SU-DHL-6 (cell line): Measurements from ENCODE around the gene ARID3B.

Source experiments
- H2AFZ ChIP-seq: fragments of 200-600 bp; sonication (generic); 2 replicates; pipeline ENCODE4 v1.6.1; 2014; ENCODE audit warnings: low read depth, mild to moderate bottlenecking, moderate library complexity, mixed read lengths, antibody characterized with exemption, low read length; ENCODE audit not compliant: severe bottlenecking
- H3F3A ChIP-seq: fragments of 200-600 bp; shearing (Covaris generic); 2 replicates; pipeline ENCODE4 v1.6.0; 2016; ENCODE audit warnings: antibody characterized with exemption, mild to moderate bottlenecking; ENCODE audit not compliant: insufficient read depth
- H3K27ac ChIP-seq: fragments of 200-600 bp; sonication (generic); 2 replicates; pipeline ENCODE4 v1.5.1; 2016; ENCODE audit warnings: low read depth, mild to moderate bottlenecking, low read length, moderate library complexity, mixed read lengths
- H3K27me3 ChIP-seq: fragments of 200-600 bp; sonication (generic), shearing (Covaris generic); 2 replicates; pipeline ENCODE4 v1.6.0; 2014; ENCODE audit warnings: mild to moderate bottlenecking, low read length
- H3K36me3 ChIP-seq: fragments of 200-600 bp; sonication (generic); 2 replicates; pipeline ENCODE4 v1.6.1; 2014; ENCODE audit warnings: mild to moderate bottlenecking, low read length, mixed read lengths
- H3K4me2 ChIP-seq: fragments of 300-600, 200-600 bp; shearing (Covaris generic), sonication (generic); 2 replicates; pipeline ENCODE4 v1.6.0; 2014; ENCODE audit warnings: low read length, low read depth, mild to moderate bottlenecking; ENCODE audit not compliant: poor library complexity, severe bottlenecking
- H3K4me3 ChIP-seq: fragments of 200-600 bp; sonication (generic); 2 replicates; pipeline ENCODE4 v1.5.1; 2014; ENCODE audit warnings: antibody characterized with exemption, low read length, mild to moderate bottlenecking, mixed read lengths; ENCODE audit not compliant: insufficient read depth, poor library complexity, severe bottlenecking
- H3K79me2 ChIP-seq: fragments of 200-600 bp; sonication (generic); 2 replicates; pipeline ENCODE4 v1.6.1; 2014; ENCODE audit warnings: mild to moderate bottlenecking, low read length, moderate library complexity; ENCODE audit not compliant: insufficient read depth
- H3K9ac ChIP-seq: fragments of 200-600 bp; sonication (generic); 2 replicates; pipeline ENCODE4 v1.7.0; 2014; ENCODE audit warnings: mild to moderate bottlenecking, low read length
- H3K9me2 ChIP-seq: fragments of 200-600 bp; sonication (generic); replicated peaks from 2 replicates; pipeline ENCODE4 v1.6.1; 2014; ENCODE audit warnings: low read length; ENCODE audit not compliant: insufficient read depth
- H3K9me3 ChIP-seq: fragments of 200-600 bp; sonication (generic); 2 replicates; pipeline ENCODE4 v1.6.1; 2014; ENCODE audit warnings: low read length, mixed read lengths; ENCODE audit not compliant: insufficient read depth
- H4K20me1 ChIP-seq: fragments of 200-600 bp; sonication (generic); 2 replicates; pipeline ENCODE4 v1.6.1; 2014; ENCODE audit warnings: low read depth, mild to moderate bottlenecking, antibody characterized with exemption, low read length, moderate library complexity, mixed read lengths
- CTCF ChIP-seq: fragments of 200-600 bp; sonication (generic); IDR thresholded peaks from one replicate; pipeline ENCODE4 v1.5.1; 2017; ENCODE audit warnings: antibody characterized with exemption, mild to moderate bottlenecking, low read length, moderate library complexity; ENCODE audit not compliant: insufficient read depth, poor library complexity, severe bottlenecking
- EZH2phosphoT487 ChIP-seq: fragments of 200-600 bp; sonication (generic), shearing (Covaris generic); conservative IDR thresholded peaks from 2 replicates; pipeline ENCODE4 v1.6.1; 2018; ENCODE audit warnings: mild to moderate bottlenecking, antibody characterized with exemption, low read length, moderate library complexity, mixed read lengths

ARID3B gene

GRCh38 chr15:74613089-74613952, 72.3 kb downstream of the ARID3B start:
- H3K9me3 ChIP-seq, result no peaks in the 10 kb centered on the region
- peaks cover 27% of the 10 kb centered on the region for H3K79me2 ChIP-seq
- H3K27ac ChIP-seq, result no peak overlapping the region
- H3K27me3 ChIP-seq, result no peaks in the 10 kb centered on the region
- no peak overlapping the region for H2AFZ ChIP-seq
- TF ChIP-seq CTCF (no peak), EZH2phosphoT487 (no peak)
- H3K4me3 ChIP-seq, result no peak overlapping the region
- H3K9me2 ChIP-seq, result no peaks in the 10 kb centered on the region
- H3K4me2 ChIP-seq, result no peak overlapping the region
- no peaks in the 10 kb centered on the region for H3K36me3 ChIP-seq
- peaks cover 5% of the 10 kb centered on the region for H3F3A ChIP-seq
- H4K20me1 ChIP-seq, result peaks cover 15% of the 10 kb centered on the region; the same call in 1 of the 2 replicates
- no peak overlapping the region for H3K9ac ChIP-seq

DNA sequence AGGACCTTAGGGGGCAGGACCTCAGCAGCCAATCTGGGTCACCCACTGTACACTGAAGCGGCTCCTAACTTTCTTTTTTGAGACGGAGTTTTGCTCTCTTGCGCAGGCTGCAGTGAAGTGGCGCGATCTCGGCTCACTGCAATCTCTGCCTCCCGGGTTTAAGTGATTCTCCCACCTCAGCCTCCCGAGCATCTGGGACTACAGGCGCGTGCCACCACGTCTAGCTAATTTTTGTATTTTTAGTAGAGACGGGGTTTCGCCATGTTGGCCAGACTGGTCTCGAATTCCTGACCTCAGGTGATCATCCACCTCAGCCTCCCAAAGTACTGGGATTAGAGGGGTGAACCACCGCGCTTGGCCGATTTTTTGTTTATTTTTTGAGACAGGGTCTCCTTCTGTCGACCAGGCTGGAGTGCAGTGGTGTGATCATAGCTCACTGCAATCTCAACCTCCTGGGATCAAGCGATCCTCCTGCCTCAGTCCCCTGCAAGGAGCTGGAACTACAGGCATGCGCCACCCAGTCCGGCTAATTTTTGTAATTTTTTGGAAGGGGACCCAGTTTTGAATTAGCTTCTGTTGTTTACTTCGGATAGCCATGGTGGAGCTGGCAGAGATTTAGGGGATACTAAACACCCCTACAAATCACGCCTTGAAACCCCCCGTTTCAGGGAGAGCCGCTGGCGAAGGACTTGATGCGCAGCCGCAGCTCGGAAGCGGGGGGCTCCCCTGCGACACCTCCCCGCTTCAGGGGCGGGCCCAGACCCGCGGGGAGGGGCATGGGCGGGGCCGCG, 73.1 kb downstream of the ARID3B start:
- H2AFZ ChIP-seq, result peak overlapping the region; percentile 80
- TF ChIP-seq EZH2phosphoT487 (no peak), CTCF (no peak)
- H3K27ac ChIP-seq, result no peak overlapping the region
- H3K79me2 ChIP-seq, result peaks cover 34% of the 10 kb centered on the region
- peak overlapping the region; percentile 92 for H3K9ac ChIP-seq
- H3K9me3 ChIP-seq, result no peaks in the 10 kb centered on the region
- H3F3A ChIP-seq, result peaks cover 5% of the 10 kb centered on the region
- H3K27me3 ChIP-seq, result no peaks in the 10 kb centered on the region
- no peaks in the 10 kb centered on the region for H3K9me2 ChIP-seq
- peaks cover 15% of the 10 kb centered on the region; the same call in 1 of the 2 replicates for H4K20me1 ChIP-seq
- H3K36me3 ChIP-seq, result no peaks in the 10 kb centered on the region
- peak overlapping the region; percentile 96 for H3K4me2 ChIP-seq
- H3K4me3 ChIP-seq, result peak overlapping the region; percentile 84

DNA sequence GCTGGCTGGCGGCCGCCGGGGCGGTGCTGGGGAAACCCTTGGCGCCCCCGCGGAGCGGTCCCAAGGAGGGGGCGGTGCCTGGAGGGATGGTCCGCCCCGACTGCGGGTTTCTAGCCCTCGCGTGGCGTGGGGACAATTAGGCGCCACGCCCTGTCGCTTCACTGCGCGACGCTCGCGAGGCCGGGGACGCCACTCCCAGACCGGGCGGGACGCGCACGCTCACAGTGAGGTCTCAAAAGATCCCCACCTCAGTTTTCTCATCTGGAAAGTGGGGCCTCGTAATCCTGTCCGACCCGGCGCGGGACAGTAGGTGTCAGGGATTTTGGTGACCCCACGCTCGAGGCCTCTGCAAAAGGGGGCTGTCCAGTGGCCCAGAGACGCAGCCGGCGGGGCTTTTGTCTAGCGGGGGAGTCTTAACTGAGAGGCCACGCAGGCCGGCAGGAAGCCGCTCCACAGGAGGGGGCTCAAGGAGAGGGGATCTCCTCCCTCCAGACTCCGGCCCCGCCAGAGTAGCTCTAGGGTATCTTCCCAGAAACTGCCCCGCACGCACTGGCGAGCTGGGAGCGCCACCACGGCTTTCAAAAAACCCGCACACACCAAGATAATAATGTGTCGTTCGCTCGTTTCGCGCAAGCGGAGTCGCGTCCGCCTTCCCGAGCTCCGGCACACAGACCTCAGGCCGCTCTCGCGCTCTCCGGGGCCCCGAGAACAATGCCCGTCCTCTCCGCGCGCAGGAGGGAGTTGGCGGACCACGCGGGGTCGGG, 73.9 kb downstream of the ARID3B start:
- TF ChIP-seq EZH2phosphoT487, result no peak
- TF ChIP-seq CTCF, result no peak
- Histone ChIP-seq H3K36me3 (no peaks in the 10 kb centered on the region), H3K4me3 (peak overlapping the region; percentile 84), H3K27me3 (no peaks in the 10 kb centered on the region), H3K27ac (peak overlapping the region; percentile 88), H3K4me2 (peak overlapping the region; percentile 96), H3F3A (peaks cover 5% of the 10 kb centered on the region), H3K79me2 (peaks cover 34% of the 10 kb centered on the region), H3K9me2 (no peaks in the 10 kb centered on the region), H4K20me1 (peaks cover 15% of the 10 kb centered on the region; the same call in 1 of the 2 replicates), H2AFZ (peak overlapping the region; percentile 80), H3K9ac (peak overlapping the region; percentile 92), H3K9me3 (no peaks in the 10 kb centered on the region)
